PC-3 (cell line): ENCODE results near the gene AFF3. TPM values are rescaled to one million over a fixed set of nuclear protein-coding genes. Genes with fewer than 3 reads are reported as not detected.
A peak's percentile ranks its signal among the peaks of the same experiment; 100 is the strongest.

Source experiments
- ATAC-seq: fragments of 200-7000 bp; cut with Tn5 transposase; 2 replicates; pipeline ENCODE4 v1.9.1; 2020; ENCODE audit warnings: mild to moderate bottlenecking, moderate library complexity
- BruUV-seq: library from RNA; stranded (reverse); fragments of 400-500 nt; replicated peaks from 2 replicates; lab custom pipeline; 2021; lab: Mats Ljungman, UMichigan
- CTCF ChIA-PET: fragments of 300-600 bp; sonication (Branson Sonifier 250); formaldehyde crosslinking; loops from one replicate; lab custom pipeline; 2022; ENCODE audit warnings: antibody characterized with exemption; lab: Charles Lee
- POLR2A ChIA-PET: fragments of 300-600 bp; sonication (Branson Sonifier 250); formaldehyde crosslinking; loops from one replicate; lab custom pipeline; 2022; ENCODE audit warnings: antibody characterized with exemption; ENCODE audit not compliant: unreplicated experiment; lab: Charles Lee
- DNase-seq: peaks from one replicate; pipeline ENCODE4 v3.0.0-alpha.2; 2015
- H2AFZ ChIP-seq: fragments of 300-600 bp; sonication (generic); 2 replicates; pipeline ENCODE4 v1.6.0; 2016; ENCODE audit warnings: antibody characterized with exemption, low read length
- H3F3A ChIP-seq: fragments of 300-600 bp; sonication (generic); one replicate; pipeline ENCODE4 v1.6.0; 2017; ENCODE audit warnings: antibody characterized with exemption, low read length, control low read depth, mild to moderate bottlenecking; ENCODE audit not compliant: unreplicated experiment
- H3K27ac ChIP-seq: fragments of 300-600 bp; sonication (generic); 2 replicates; pipeline ENCODE4 v1.5.1; 2016; ENCODE audit warnings: mild to moderate bottlenecking, low read length
- H3K27me3 ChIP-seq: fragments of 300-600 bp; sonication (generic); 2 replicates; pipeline ENCODE4 v1.6.1; 2016; ENCODE audit warnings: low read length, mixed read lengths
- H3K36me3 ChIP-seq: fragments of 300-600 bp; sonication (generic); 2 replicates; pipeline ENCODE4 v1.6.1; 2016; ENCODE audit warnings: low read depth, mixed run types, low read length, mixed read lengths
- H3K4me1 ChIP-seq: fragments of 300-600 bp; sonication (generic); 2 replicates; pipeline ENCODE4 v1.5.1; 2016; ENCODE audit warnings: low read length; ENCODE audit not compliant: insufficient read depth
- H3K4me2 ChIP-seq: fragments of 300-600 bp; sonication (generic); 2 replicates; pipeline ENCODE4 v1.6.0; 2016; ENCODE audit warnings: low read length
- H3K4me3 ChIP-seq: fragments of 300-600 bp; sonication (generic); 2 replicates; pipeline ENCODE4 v1.5.1; 2016; ENCODE audit warnings: mild to moderate bottlenecking, low read length, mixed read lengths
- H3K79me2 ChIP-seq: fragments of 300-600 bp; sonication (generic); 2 replicates; pipeline ENCODE4 v1.6.1; 2017; ENCODE audit warnings: low read length, mixed read lengths
- H3K9ac ChIP-seq: fragments of 300-600 bp; sonication (generic); 2 replicates; pipeline ENCODE4 v1.6.0; 2016; ENCODE audit warnings: mild to moderate bottlenecking, low read length
- H3K9me2 ChIP-seq: fragments of 300-600 bp; sonication (generic); replicated peaks from 2 replicates; pipeline ENCODE4 v1.6.1; 2016; ENCODE audit warnings: mixed run types, low read length, mixed read lengths
- H3K9me3 ChIP-seq: fragments of 300-600 bp; sonication (generic); 2 replicates; pipeline ENCODE4 v1.6.1; 2016; ENCODE audit warnings: low read length, mixed read lengths
- H4K20me1 ChIP-seq: fragments of 300-600 bp; sonication (generic); 2 replicates; pipeline ENCODE4 v1.6.1; 2016; ENCODE audit warnings: low read length, mixed read lengths
- CTCF ChIP-seq: fragments of 300-600 bp; sonication (generic); conservative IDR thresholded peaks from 2 replicates; pipeline ENCODE4 v1.5.1; 2017; ENCODE audit warnings: antibody characterized with exemption, low read depth, mild to moderate bottlenecking, low read length
- EZH2 ChIP-seq: fragments of 300-600 bp; sonication (generic); IDR thresholded peaks from one replicate; pipeline ENCODE4 v1.6.1; 2017; ENCODE audit warnings: antibody characterized with exemption, mild to moderate bottlenecking, low read length; ENCODE audit not compliant: unreplicated experiment
- EZH2phosphoT487 ChIP-seq: fragments of 300-600 bp; sonication (generic); IDR thresholded peaks from 2 replicates; pipeline ENCODE4 v1.6.1; 2018; ENCODE audit warnings: mild to moderate bottlenecking, antibody characterized with exemption, low read length, borderline replicate concordance
- intact Hi-C: fragments of 100-400 bp; cut with micrococcal nuclease; formaldehyde crosslinking; loops from 2 replicates; pipeline ENCODE4 v1.9.0; 2023
- total RNA-seq: library from RNA; depleted of rRNA; stranded (reverse); fragments of >200 nt; gene quantifications from 2 replicates; pipeline ENCODE4 v1.2.3, GENCODE V29; 2014

AFF3 gene
- total RNA-seq, 1 experiment from 2014 or later = 0.04 TPM

DNA sequence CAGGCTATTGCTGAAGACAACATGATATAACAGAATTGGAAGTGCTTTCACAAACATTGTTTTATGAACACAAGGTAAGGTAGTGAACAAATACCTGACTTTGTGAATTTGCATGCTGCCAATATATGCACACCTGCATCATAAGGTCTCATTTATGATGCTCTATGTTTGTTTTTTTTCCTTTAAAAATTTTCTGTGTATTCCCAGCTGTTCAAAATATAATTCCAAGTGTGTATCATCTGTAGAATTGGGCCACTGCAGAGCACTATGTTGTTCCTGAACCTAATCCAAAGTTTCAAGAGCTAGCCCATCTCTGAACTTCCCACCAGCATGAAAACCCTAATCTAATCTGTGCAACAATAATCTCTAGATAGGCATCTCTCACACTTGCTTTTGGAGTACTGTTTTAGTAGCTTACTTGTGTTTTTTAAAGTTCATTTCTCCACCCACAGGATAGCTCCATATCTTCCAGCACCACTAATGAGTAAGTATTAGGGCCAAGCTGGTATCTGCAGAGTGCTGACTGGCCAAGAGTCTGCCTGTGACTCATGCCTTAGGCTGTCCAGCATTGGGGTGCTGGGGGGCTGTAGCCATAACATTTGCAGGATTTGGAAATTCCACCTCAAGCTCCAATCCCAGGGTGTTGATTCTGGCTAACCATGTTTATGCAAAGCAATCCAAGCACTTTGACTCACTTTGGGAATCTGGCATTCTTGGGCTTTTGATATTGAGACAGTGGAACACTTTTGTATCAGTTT lies 444.4 kb downstream of the AFF3 start:
- H3K9me3 ChIP-seq = no peaks in the 10 kb centered on the region
- ATAC-seq (no peak), DNase-seq (peak; percentile 19)
- CTCF ChIA-PET = interaction anchor here (0.6 kb wide), 1 partner anchor 82 kb away, joined by 3 read pairs; no protein-coding TSS in a partner anchor
- no peaks in the 10 kb centered on the region for H3K27me3 ChIP-seq
- H3K27ac ChIP-seq = no peak overlapping the region
- POLR2A ChIA-PET = no interaction called here
- no TSS peak for BruUV-seq
- intact Hi-C loops = no loop called here
- H3K4me3 ChIP-seq = no peak overlapping the region
- peaks cover 16% of the 10 kb centered on the region for H3K4me1 ChIP-seq
- no peaks in the 10 kb centered on the region for H3K9me2 ChIP-seq
- no peak overlapping the region for H2AFZ ChIP-seq
- no peaks in the 10 kb centered on the region for H3K36me3 ChIP-seq
- TF ChIP-seq EZH2phosphoT487 = no peak
- no peak for TF ChIP-seq EZH2
- TF ChIP-seq CTCF = no peak
- H3K79me2 ChIP-seq = no peaks in the 10 kb centered on the region
- no peak overlapping the region for H3K4me2 ChIP-seq
- H3K9ac ChIP-seq = no peak overlapping the region
- H4K20me1 ChIP-seq = no peaks in the 10 kb centered on the region
- H3F3A ChIP-seq = no peaks in the 10 kb centered on the region

DNA sequence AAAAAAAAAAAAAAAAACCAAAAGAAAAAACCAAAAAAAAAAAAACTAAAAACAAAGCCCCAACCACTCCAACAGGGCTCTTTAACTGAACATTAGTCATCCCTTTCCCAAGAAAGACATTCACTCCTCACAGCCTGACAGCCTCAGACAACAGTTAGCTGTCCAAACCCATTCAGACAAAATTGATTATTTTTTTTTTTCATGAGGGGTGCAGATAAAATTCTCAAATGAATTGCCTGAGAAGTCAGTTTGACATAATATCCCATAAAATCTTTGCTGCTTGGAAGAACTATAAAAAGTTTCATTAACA lies 446.5 kb downstream of the AFF3 start:
- no peak overlapping the region for H3K27ac ChIP-seq
- CTCF ChIA-PET = no interaction called here
- no peak overlapping the region for H2AFZ ChIP-seq
- H4K20me1 ChIP-seq = no peaks in the 10 kb centered on the region
- no peaks in the 10 kb centered on the region for H3K27me3 ChIP-seq
- H3K36me3 ChIP-seq = no peaks in the 10 kb centered on the region
- H3K4me3 ChIP-seq = no peak overlapping the region
- H3K79me2 ChIP-seq = no peaks in the 10 kb centered on the region
- POLR2A ChIA-PET = no interaction called here
- H3K9ac ChIP-seq = no peak overlapping the region
- H3K9me3 ChIP-seq = no peaks in the 10 kb centered on the region
- no peaks in the 10 kb centered on the region for H3K9me2 ChIP-seq
- no peak for TF ChIP-seq EZH2
- ATAC-seq (no peak), DNase-seq (no peak)
- intact Hi-C loops = no loop called here
- no peak overlapping the region for H3K4me2 ChIP-seq
- no peaks in the 10 kb centered on the region for H3F3A ChIP-seq
- BruUV-seq = no TSS peak
- H3K4me1 ChIP-seq = peaks cover 16% of the 10 kb centered on the region

GRCh38 chr2:99695130-99695943 lies 447.1 kb downstream of the AFF3 start:
- intact Hi-C loops = no loop called here
- TF ChIP-seq EZH2 (no peak), CTCF (no peak), EZH2phosphoT487 (no peak)
- Histone ChIP-seq H3K4me1 (peaks cover 16% of the 10 kb centered on the region), H3K27me3 (no peaks in the 10 kb centered on the region), H4K20me1 (no peaks in the 10 kb centered on the region), H3K79me2 (no peaks in the 10 kb centered on the region), H2AFZ (no peak overlapping the region), H3K9me3 (no peaks in the 10 kb centered on the region), H3K4me2 (no peak overlapping the region), H3K9me2 (no peaks in the 10 kb centered on the region), H3K27ac (no peak overlapping the region), H3K9ac (no peak overlapping the region), H3K36me3 (no peaks in the 10 kb centered on the region), H3K4me3 (no peak overlapping the region), H3F3A (no peaks in the 10 kb centered on the region)
- no TSS peak for BruUV-seq
- CTCF ChIA-PET = no interaction called here
- no peak for ATAC-seq
- DNase-seq = no peak
- POLR2A ChIA-PET = no interaction called here
